ENCODE results near the gene EFHD2. TPM values are rescaled to one million over a fixed set of nuclear protein-coding genes. Genes with fewer than 3 reads are reported as not detected.

EFHD2 gene
- total and polyA plus RNA-seq, 2 of the 8 experiments (the other 6 are each of a cell fraction or from before 2014, with no cell fraction given): 24.4 to 25.1 TPM

DNA sequence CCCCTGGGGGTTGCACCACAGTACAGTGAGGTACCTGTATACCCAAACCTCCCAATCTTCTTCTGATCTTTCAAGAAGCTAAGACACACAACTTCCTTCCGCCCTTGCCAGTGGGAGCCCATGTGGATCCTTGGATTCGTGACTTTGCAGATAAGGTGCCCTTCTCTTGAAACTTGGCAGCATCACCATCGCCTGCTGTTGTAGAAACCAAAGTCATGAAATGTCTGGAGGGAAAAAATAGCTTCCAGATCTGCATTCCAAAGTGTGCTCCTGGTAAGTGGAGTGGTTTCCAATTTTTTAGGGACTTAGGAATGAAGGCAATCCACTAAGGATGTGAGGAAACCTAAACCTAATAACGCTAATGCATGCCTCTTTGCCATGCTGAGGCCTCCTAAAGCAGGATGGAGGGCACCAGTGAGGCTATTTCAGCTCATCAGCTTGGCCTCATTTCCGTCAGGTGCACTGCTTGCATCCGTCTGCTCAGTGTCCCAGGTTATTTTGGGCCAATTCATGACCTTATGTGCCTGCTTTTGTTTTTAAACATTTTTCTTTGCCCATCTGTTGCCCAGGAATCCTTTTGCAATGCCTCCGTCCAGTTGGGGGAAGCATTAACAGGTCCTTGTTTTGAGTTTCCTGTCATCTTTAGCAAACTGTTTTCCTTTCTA, 8.2 kb upstream of the EFHD2 start (continued):
- TF ChIP-seq NRF1 (IDR thresholded peaks at IDR 0.05; ENCODE audit: low read depth, low read length) (no peak), EZH2 (IDR thresholded peaks at IDR 0.05; ENCODE audit: low read depth, low read length, severe bottlenecking) (no peak), TAF1 (IDR thresholded peaks at IDR 0.05; ENCODE audit: low read depth, low read length) (no peak), SAP30 (IDR thresholded peaks at IDR 0.05; ENCODE audit: insufficient read depth, insufficient replicate concordance, low read length) (no peak), RAD21 (IDR thresholded peaks at IDR 0.05 in 1 of 2, conservative IDR thresholded peaks at IDR 0.05 in 1 of 2; ENCODE audit: low read depth in 2 of 2, low read length in 2 of 2) (no peak), SP2 (IDR thresholded peaks at IDR 0.05; ENCODE audit: low read length) (no peak)
- TF ChIP-seq, protein P1, sequence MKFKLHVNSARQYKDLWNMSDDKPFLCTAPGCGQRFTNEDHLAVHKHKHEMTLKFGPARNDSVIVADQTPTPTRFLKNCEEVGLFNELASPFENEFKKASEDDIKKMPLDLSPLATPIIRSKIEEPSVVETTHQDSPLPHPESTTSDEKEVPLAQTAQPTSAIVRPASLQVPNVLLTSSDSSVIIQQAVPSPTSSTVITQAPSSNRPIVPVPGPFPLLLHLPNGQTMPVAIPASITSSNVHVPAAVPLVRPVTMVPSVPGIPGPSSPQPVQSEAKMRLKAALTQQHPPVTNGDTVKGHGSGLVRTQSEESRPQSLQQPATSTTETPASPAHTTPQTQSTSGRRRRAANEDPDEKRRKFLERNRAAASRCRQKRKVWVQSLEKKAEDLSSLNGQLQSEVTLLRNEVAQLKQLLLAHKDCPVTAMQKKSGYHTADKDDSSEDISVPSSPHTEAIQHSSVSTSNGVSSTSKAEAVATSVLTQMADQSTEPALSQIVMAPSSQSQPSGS (IDR thresholded peaks at IDR 0.05; ENCODE audit: low read length): no peak

All from H1 (cell line).